ENCODE measurements around the gene ELP5.

- TF ChIP-seq CTCF (IDR thresholded peaks at IDR 0.05; ENCODE audit: low read depth, low read length, poor library complexity, severe bottlenecking) (no peak), EZH2phosphoT487 (IDR thresholded peaks at IDR 0.05; ENCODE audit: borderline replicate concordance, low read length) (no peak)
Observed at GRCh38 chr17:7259555-7259889, 7.5 kb downstream of the ELP5 start.

All from DOHH2 (cell line).